Measurements from ENCODE around the gene PACS2.
"Not testable (repeated sequence)": the region's sequence is repeated elsewhere in the genome, so short reads cannot be mapped to it uniquely, and the experiment has no call there.

Gene PACS2

GRCh38 chr14:105351920-105352851 is 37.6 kb downstream of the PACS2 start:
- peak; percentile 90 for DNase-seq

- DNase-seq: no peak
These were observed 38.6 kb downstream of the PACS2 start for GRCh38 chr14:105353136-105353535.

- DNase-seq: no peak
These were observed 40.0 kb downstream of the PACS2 start for GRCh38 chr14:105354541-105354940.

GRCh38 chr14:105355049-105355575 is 40.6 kb downstream of the PACS2 start:
- DNase-seq: no peak

GRCh38 chr14:105355850-105356604 is 41.5 kb downstream of the PACS2 start:
- DNase-seq: no peak

GRCh38 chr14:105356927-105357326 is 42.4 kb downstream of the PACS2 start:
- DNase-seq: no peak

GRCh38 chr14:105357626-105358025 is 43.1 kb downstream of the PACS2 start:
- no peak for DNase-seq

GRCh38 chr14:105358140-105358846 is 43.7 kb downstream of the PACS2 start:
- DNase-seq: no peak

- no peak for DNase-seq
These were observed 44.4 kb downstream of the PACS2 start for GRCh38 chr14:105358943-105359342.

- DNase-seq: not testable (repeated sequence)
These were observed 46.9 kb downstream of the PACS2 start for GRCh38 chr14:105361412-105361811.

- DNase-seq: peak; percentile 54
These were observed 49.5 kb downstream of the PACS2 start for GRCh38 chr14:105363847-105364708.

- DNase-seq: no peak
These were observed 50.6 kb downstream of the PACS2 start for GRCh38 chr14:105365101-105365500.

- DNase-seq: no peak
These were observed 51.1 kb downstream of the PACS2 start for GRCh38 chr14:105365681-105366080.

GRCh38 chr14:105366386-105367074 is 52.0 kb downstream of the PACS2 start:
- no peak for DNase-seq

GRCh38 chr14:105367116-105368031 is 52.8 kb downstream of the PACS2 start:
- DNase-seq: no peak

- DNase-seq: no peak
These were observed 53.5 kb downstream of the PACS2 start for GRCh38 chr14:105368032-105368417.

- no peak for DNase-seq
These were observed 53.9 kb downstream of the PACS2 start for GRCh38 chr14:105368426-105368825.

GRCh38 chr14:105368910-105369652 is 54.5 kb downstream of the PACS2 start:
- no peak for DNase-seq

- no peak for DNase-seq
These were observed 55.1 kb downstream of the PACS2 start for GRCh38 chr14:105369653-105370040.

GRCh38 chr14:105374389-105374788 is 59.8 kb downstream of the PACS2 start:
- no peak for DNase-seq
